Peyer's patch (tissue), 4 donors: Measurements from ENCODE around the gene FGGY.

Experiments used
- POLR2A ChIP-seq, 2 donors: fragments of 450-650 bp; IDR thresholded peaks; one replicate each; pipeline ENCODE4 v1.5.1; 2017; ENCODE audit warnings: antibody characterized with exemption in 2 of 2, mild to moderate bottlenecking in 2 of 2, moderate library complexity in 2 of 2
- TF ChIP-seq, protein P1 (sequence below), 6 experiments: fragments of 450-650 bp in 4 of 6; fragments of 200-600 bp in 2 of 6; sonication (generic) in 1 of 6; IDR thresholded peaks; one replicate each; pipeline ENCODE4 v1.5.1; 2017 to 2019; ENCODE audit warnings: antibody characterized with exemption in 6 of 6, mild to moderate bottlenecking in 3 of 6, moderate library complexity in 1 of 6

DNA sequence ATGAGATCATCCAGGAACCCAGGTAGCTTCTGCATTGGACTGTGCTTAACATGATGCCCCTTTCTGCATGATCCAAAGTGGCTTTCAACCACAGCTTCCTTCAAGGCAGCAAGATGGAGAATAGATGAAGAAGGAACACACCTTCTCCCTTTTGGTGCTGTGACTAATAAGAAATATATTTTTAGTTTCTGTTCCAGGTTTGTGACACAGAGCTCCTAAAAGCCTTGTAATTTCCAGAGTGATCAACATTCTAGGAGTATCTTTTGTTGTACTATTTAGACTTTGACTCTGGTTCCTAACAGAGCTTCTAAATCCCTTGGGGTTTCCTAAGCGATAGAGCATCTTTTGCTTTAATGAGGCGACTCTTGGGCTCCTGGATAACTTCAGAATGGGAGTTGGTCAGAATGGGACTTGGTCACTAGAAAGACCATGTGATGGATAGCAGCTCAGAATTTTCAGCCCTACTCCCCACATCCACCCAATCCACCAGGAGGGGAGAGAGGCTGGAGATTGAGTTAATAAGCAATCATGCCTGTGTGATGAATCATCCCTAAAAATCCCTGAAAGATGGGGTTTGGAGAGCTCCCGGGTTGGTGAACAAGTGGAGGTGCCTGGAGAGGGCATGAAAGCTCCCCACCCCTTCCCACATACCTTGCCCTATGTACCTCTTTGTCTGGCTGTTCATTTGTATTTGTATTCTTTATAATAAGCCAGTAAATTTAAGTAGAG is 134.8 kb downstream of the FGGY start:
- TF ChIP-seq, protein P1, sequence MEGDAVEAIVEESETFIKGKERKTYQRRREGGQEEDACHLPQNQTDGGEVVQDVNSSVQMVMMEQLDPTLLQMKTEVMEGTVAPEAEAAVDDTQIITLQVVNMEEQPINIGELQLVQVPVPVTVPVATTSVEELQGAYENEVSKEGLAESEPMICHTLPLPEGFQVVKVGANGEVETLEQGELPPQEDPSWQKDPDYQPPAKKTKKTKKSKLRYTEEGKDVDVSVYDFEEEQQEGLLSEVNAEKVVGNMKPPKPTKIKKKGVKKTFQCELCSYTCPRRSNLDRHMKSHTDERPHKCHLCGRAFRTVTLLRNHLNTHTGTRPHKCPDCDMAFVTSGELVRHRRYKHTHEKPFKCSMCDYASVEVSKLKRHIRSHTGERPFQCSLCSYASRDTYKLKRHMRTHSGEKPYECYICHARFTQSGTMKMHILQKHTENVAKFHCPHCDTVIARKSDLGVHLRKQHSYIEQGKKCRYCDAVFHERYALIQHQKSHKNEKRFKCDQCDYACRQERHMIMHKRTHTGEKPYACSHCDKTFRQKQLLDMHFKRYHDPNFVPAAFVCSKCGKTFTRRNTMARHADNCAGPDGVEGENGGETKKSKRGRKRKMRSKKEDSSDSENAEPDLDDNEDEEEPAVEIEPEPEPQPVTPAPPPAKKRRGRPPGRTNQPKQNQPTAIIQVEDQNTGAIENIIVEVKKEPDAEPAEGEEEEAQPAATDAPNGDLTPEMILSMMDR (IDR thresholded peaks at IDR 0.05), result no peak
- no peak for TF ChIP-seq POLR2A (IDR thresholded peaks at IDR 0.05)
